Smooth muscle cell (in vitro differentiated cells): ENCODE measurements around the gene LSAMP. TPM values are rescaled to one million over a fixed set of nuclear protein-coding genes. Genes with fewer than 3 reads are reported as not detected.
A peak's percentile ranks its signal among the peaks of the same experiment; 100 is the strongest.

Source experiments
- DNase-seq: peaks from one replicate; lab custom pipeline; 2025; ENCODE audit not compliant: unreplicated experiment; lab: John Stamatoyannopoulos, UW
- H2AFZ ChIP-seq: fragments of 200-600 bp; sonication (generic); 2 replicates; pipeline ENCODE4 v1.6.0; 2016; ENCODE audit warnings: antibody characterized with exemption, low read depth, mild to moderate bottlenecking
- H3F3A ChIP-seq: fragments of 200-600 bp; sonication (generic); 2 replicates; pipeline ENCODE4 v1.6.0; 2017; ENCODE audit warnings: antibody characterized with exemption, low read depth
- H3K27ac ChIP-seq: fragments of 200-600 bp; sonication (generic); 2 replicates; pipeline ENCODE4 v1.5.1; 2016; ENCODE audit warnings: low read depth, mild to moderate bottlenecking
- H3K27me3 ChIP-seq: fragments of 200-600 bp; sonication (generic); 2 replicates; pipeline ENCODE4 v1.6.1; 2016; ENCODE audit warnings: low read depth, mild to moderate bottlenecking
- H3K36me3 ChIP-seq: fragments of 200-600 bp; sonication (generic); 2 replicates; pipeline ENCODE4 v1.5.1; 2016; ENCODE audit warnings: low read depth
- H3K4me1 ChIP-seq: fragments of 200-600 bp; sonication (generic); 2 replicates; pipeline ENCODE4 v1.5.1; 2016; ENCODE audit warnings: low read depth
- H3K4me2 ChIP-seq: fragments of 200-600 bp; sonication (generic); 2 replicates; pipeline ENCODE4 v1.6.0; 2016; ENCODE audit warnings: mild to moderate bottlenecking
- H3K4me3 ChIP-seq: fragments of 200-600 bp; sonication (generic); 2 replicates; pipeline ENCODE4 v1.5.1; 2016; ENCODE audit warnings: mild to moderate bottlenecking
- H3K79me2 ChIP-seq: fragments of 200-600 bp; sonication (generic); 2 replicates; pipeline ENCODE4 v1.6.0; 2016; ENCODE audit warnings: low read depth, mild to moderate bottlenecking
- H3K9ac ChIP-seq: fragments of 200-600 bp; sonication (generic); 2 replicates; pipeline ENCODE4 v1.6.0; 2016; ENCODE audit warnings: low read depth
- H3K9me3 ChIP-seq: fragments of 200-600 bp; sonication (generic); replicated peaks from 2 replicates; pipeline ENCODE4 v1.5.1; 2016; ENCODE audit warnings: low read depth
- H4K20me1 ChIP-seq: fragments of 200-600 bp; sonication (generic); 2 replicates; pipeline ENCODE4 v1.6.0; 2016; ENCODE audit warnings: low read depth
- CTCF ChIP-seq: fragments of 200-600 bp; sonication (generic); IDR thresholded peaks from 2 replicates; pipeline ENCODE4 v1.5.1; 2017; ENCODE audit warnings: borderline replicate concordance, mild to moderate bottlenecking, antibody characterized with exemption; ENCODE audit not compliant: insufficient read depth, poor library complexity, severe bottlenecking
- WGBS: methylation state at CpG from one replicate; pipeline ENCODE4 v1.1.7; 2016; ENCODE audit warnings: low lambda C conversion rate; 5-methylcytosine and 5-hydroxymethylcytosine counted together
- polyA plus RNA-seq: library from polyadenylated mRNA; unstranded; fragments of >200 nt; fragmentation: Nextera tagmentation; extraction: Ambion mirVana; gene quantifications from 2 replicates; pipeline ENCODE4 v1.2.1, GENCODE V29; 2016
- total RNA-seq: library from RNA; depleted of rRNA; stranded (reverse); fragments of >200 nt; gene quantifications from 2 replicates; pipeline ENCODE4 v1.2.3, GENCODE V29; 2014

The LSAMP gene
- total and polyA plus RNA-seq, 2 experiments from 2014 or later, result 11.2 to 13.6 TPM

DNA sequence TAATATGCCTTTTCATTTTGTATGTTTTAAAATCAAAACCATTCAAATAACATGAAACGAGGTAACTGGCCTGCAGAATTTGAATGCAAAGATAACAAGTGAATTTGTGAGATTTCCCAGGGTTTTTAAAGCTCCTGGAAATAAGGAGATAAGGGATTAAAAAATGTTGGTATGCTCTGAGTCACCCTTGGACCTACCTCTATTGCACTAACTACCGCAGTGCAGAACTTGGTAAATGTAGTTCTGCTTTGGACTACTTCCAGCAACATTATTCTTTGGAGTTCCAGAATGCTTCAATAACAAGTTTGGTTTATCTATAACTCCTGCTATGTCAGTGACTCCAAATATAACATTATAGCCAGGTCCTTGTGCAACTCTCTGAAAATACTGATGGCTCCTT is 620.2 kb downstream of the LSAMP start:
- no peak for DNase-seq
- no peaks in the 10 kb centered on the region for H3K27me3 ChIP-seq
- H3K9me3 ChIP-seq, result no peaks in the 10 kb centered on the region
- H3K36me3 ChIP-seq, result no peaks in the 10 kb centered on the region
- no peak overlapping the region for H3K4me2 ChIP-seq
- H3K79me2 ChIP-seq, result no peaks in the 10 kb centered on the region
- no peak overlapping the region for H3K4me3 ChIP-seq
- H2AFZ ChIP-seq, result no peak overlapping the region
- H3K4me1 ChIP-seq, result no peaks in the 10 kb centered on the region
- H3K9ac ChIP-seq, result no peak overlapping the region
- no peaks in the 10 kb centered on the region for H4K20me1 ChIP-seq
- 43% methylated on average over 2 of the region's 2 CpGs for WGBS
- no peaks in the 10 kb centered on the region for H3F3A ChIP-seq
- no peak for TF ChIP-seq CTCF
- no peak overlapping the region for H3K27ac ChIP-seq

GRCh38 chr3:115823083-115823482 is 622.2 kb downstream of the LSAMP start:
- no peak overlapping the region for H3K27ac ChIP-seq
- H3F3A ChIP-seq, result no peaks in the 10 kb centered on the region
- no peak for TF ChIP-seq CTCF
- 89% methylated on average over 2 of the region's 2 CpGs for WGBS
- no peak overlapping the region for H3K9ac ChIP-seq
- H3K9me3 ChIP-seq, result no peaks in the 10 kb centered on the region
- H3K4me2 ChIP-seq, result no peak overlapping the region
- no peaks in the 10 kb centered on the region for H3K79me2 ChIP-seq
- DNase-seq, result no peak
- no peaks in the 10 kb centered on the region for H3K4me1 ChIP-seq
- H4K20me1 ChIP-seq, result no peaks in the 10 kb centered on the region
- no peaks in the 10 kb centered on the region for H3K27me3 ChIP-seq
- H2AFZ ChIP-seq, result no peak overlapping the region
- no peaks in the 10 kb centered on the region for H3K36me3 ChIP-seq
- H3K4me3 ChIP-seq, result no peak overlapping the region

GRCh38 chr3:115822579-115822978 is 622.7 kb downstream of the LSAMP start:
- Histone ChIP-seq H3F3A (no peaks in the 10 kb centered on the region), H3K9me3 (no peaks in the 10 kb centered on the region), H3K9ac (no peak overlapping the region), H3K36me3 (no peaks in the 10 kb centered on the region), H4K20me1 (no peaks in the 10 kb centered on the region), H2AFZ (no peak overlapping the region), H3K27ac (no peak overlapping the region), H3K4me1 (no peaks in the 10 kb centered on the region), H3K27me3 (no peaks in the 10 kb centered on the region), H3K79me2 (no peaks in the 10 kb centered on the region), H3K4me3 (no peak overlapping the region), H3K4me2 (no peak overlapping the region)
- WGBS, result 93% methylated on average over 3 of the region's 3 CpGs
- TF ChIP-seq CTCF, result no peak
- no peak for DNase-seq

DNA sequence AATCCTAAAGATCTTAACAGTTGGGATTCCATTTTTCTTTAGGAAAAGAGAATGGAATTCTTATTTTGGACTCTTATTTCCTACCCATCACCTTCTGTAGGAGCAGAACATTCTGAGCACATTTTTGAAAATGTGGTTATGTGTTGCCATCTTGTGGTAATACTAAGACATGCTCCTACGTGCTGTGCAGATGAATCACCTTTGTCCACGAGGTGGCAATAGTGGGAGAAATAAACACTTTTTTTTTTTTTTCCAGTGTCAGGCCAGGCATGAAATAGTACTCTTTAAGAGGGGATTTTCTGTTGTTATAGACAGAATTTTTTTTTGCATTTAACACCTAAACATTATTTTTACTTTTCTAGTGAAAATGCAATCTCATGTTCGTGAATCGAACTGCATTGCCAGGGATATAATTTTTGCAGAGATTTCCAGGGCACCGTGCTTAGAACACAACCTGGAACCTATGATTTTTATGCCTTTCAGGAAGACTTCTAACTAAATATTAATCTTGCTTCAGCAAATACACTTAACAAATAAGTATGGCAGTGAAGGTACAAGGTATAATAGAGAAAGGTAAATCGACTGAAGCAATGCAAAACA is 625.4 kb downstream of the LSAMP start:
- DNase-seq, result no peak
- H3K36me3 ChIP-seq, result no peaks in the 10 kb centered on the region
- H3K9ac ChIP-seq, result no peak overlapping the region
- H4K20me1 ChIP-seq, result no peaks in the 10 kb centered on the region
- no peaks in the 10 kb centered on the region for H3K9me3 ChIP-seq
- no peaks in the 10 kb centered on the region for H3F3A ChIP-seq
- H3K27ac ChIP-seq, result no peak overlapping the region
- H3K4me2 ChIP-seq, result no peak overlapping the region
- H3K4me1 ChIP-seq, result no peaks in the 10 kb centered on the region
- TF ChIP-seq CTCF, result peak; percentile 97
- 46% methylated on average over 6 of the region's 6 CpGs for WGBS
- H2AFZ ChIP-seq, result no peak overlapping the region
- H3K27me3 ChIP-seq, result no peaks in the 10 kb centered on the region
- H3K79me2 ChIP-seq, result no peaks in the 10 kb centered on the region
- H3K4me3 ChIP-seq, result no peak overlapping the region
